ENCODE data around the gene LDHD. TPM values are rescaled to one million over a fixed set of nuclear protein-coding genes. Genes with fewer than 3 reads are reported as not detected.

Gene LDHD
- total and polyA plus RNA-seq, 2 of the 8 experiments (the other 6 are each of a cell fraction or from before 2014, with no cell fraction given): 14.9 to 18.2 TPM

DNA sequence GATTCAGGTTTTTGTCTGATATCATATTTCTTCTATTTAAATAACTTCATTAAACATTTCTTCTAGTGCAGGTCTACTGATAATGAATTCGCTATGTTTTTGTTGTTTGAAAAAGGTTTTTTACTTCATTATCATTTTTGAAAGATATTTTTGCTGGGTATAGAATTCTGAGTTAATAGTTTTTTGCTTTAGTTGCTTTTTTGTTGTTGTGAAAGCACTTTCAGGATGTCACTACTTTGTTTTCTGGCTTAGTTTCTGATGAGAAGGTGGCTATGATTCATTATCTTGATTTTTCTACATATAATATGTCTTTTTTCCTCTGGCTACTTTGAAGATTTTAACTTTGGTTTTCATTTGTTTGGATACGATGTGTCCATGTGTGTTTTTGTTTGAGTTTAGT is 35.2 kb upstream of the LDHD start:
- H4K8ac ChIP-seq (ENCODE audit: extremely low read depth, insufficient read depth, low read length): no peak overlapping the region
- no peak overlapping the region for H3K56ac ChIP-seq (replicated peaks; ENCODE audit: insufficient read length, low read depth, low read length)
- H3K27ac ChIP-seq (ENCODE audit: low read depth, low read length): no peak overlapping the region
- H3K23ac ChIP-seq (ENCODE audit: insufficient read length): no peak overlapping the region
- no peak overlapping the region for H2BK5ac ChIP-seq (ENCODE audit: low read depth, low read length)
- no peak overlapping the region for H2AFZ ChIP-seq (ENCODE audit: low read length)
- H3K4me2 ChIP-seq (ENCODE audit: insufficient read depth in 1 of 2, low read depth in 2 of 2, low read length in 2 of 2): no peak overlapping the region
- H3K23me2 ChIP-seq (ENCODE audit: low read depth, low read length): peaks cover 2% of the 10 kb centered on the region
- no peak overlapping the region for H2BK15ac ChIP-seq (ENCODE audit: low read length)
- no peak overlapping the region for H3K9ac ChIP-seq (replicated peaks in 1 of 4; ENCODE audit: extremely low read depth in 1 of 4, low read depth in 3 of 4, low read length in 3 of 4)
- peaks cover 2 to 5% of the 10 kb centered on the region in 2 experiments; a peak in 1 of 4 replicates for H3K9me3 ChIP-seq (ENCODE audit: insufficient read depth in 2 of 2, low read depth in 1 of 2, low read length in 1 of 2)
- H4K91ac ChIP-seq (replicated peaks; ENCODE audit: insufficient read length, low read length): no peak overlapping the region
- H3K27me3 ChIP-seq (replicated peaks in 1 of 4; ENCODE audit: control insufficient read depth in 3 of 4, extremely low read depth in 1 of 4, insufficient read depth in 3 of 4, low read length in 3 of 4): no peaks in the 10 kb centered on the region
- no peak overlapping the region for H3K4me3 ChIP-seq (ENCODE audit: extremely low read depth in 1 of 4, insufficient read depth in 2 of 4, low read depth in 3 of 4, low read length in 4 of 4)
- no peak overlapping the region for H4K5ac ChIP-seq (ENCODE audit: insufficient read length, low read depth, low read length)
- peaks cover 5 to 20% (median 14%) of the 10 kb centered on the region in 4 experiments for H3K36me3 ChIP-seq (ENCODE audit: control insufficient read depth in 2 of 4, insufficient read depth in 4 of 4, low read length in 3 of 4)
- H3K14ac ChIP-seq (ENCODE audit: insufficient read length): no peak overlapping the region
- ChIA-PET POLR2A (ENCODE audit: partially characterized antibody) (no interaction called here), CTCF (ENCODE audit: partially characterized antibody) (no interaction called here)
- peaks cover 6 to 61% of the 10 kb centered on the region in 2 experiments for H3K79me2 ChIP-seq (ENCODE audit: control insufficient read depth in 1 of 2, insufficient read depth in 2 of 2, low read length in 2 of 2)
- no peak for FAIRE-seq
- no peak for DNase-seq (ENCODE audit: low read depth in 1 of 2, low spot score in 2 of 2)
- H3K18ac ChIP-seq (ENCODE audit: extremely low read depth, low read length): no peak overlapping the region
- WGBS, 2 experiments (ENCODE audit: extremely low coverage in 1 of 2, insufficient coverage in 1 of 2, insufficient read length in 1 of 2, insufficient replicate concordance in 2 of 2, low coverage in 1 of 2, low lambda C conversion rate in 2 of 2, missing lambda C conversion rate in 1 of 2): 47% methylated on average over 2 of the region's 2 CpGs; no CpG with 5 or more reads in 1 of the 2 experiments
- no peak overlapping the region for H2AK5ac ChIP-seq (ENCODE audit: low read depth, low read length)
- H4K20me1 ChIP-seq (replicated peaks in 1 of 2; ENCODE audit: control insufficient read depth in 1 of 2, insufficient read depth in 2 of 2, low read length in 2 of 2): no peaks in the 10 kb centered on the region
- H2BK120ac ChIP-seq (replicated peaks; ENCODE audit: low read depth, low read length): no peak overlapping the region
- no peak overlapping the region for H3K4ac ChIP-seq (replicated peaks; ENCODE audit: insufficient read length, low read depth, low read length)
- H2BK12ac ChIP-seq (ENCODE audit: low read depth, low read length): no peak overlapping the region
- H2BK20ac ChIP-seq (ENCODE audit: low read length): no peak overlapping the region
- no peaks in the 10 kb centered on the region; a peak in 1 of 7 replicates for H3K4me1 ChIP-seq (replicated peaks in 1 of 4; ENCODE audit: control insufficient read depth in 3 of 4, insufficient read depth in 4 of 4, low read length in 3 of 4)
- peaks cover 4% of the 10 kb centered on the region; the same call in 1 of the 2 replicates for H3K79me1 ChIP-seq (ENCODE audit: low read depth, low read length)
- TF ChIP-seq GTF2F1 (IDR thresholded peaks at IDR 0.05; ENCODE audit: borderline replicate concordance, low read depth, low read length): no peak
- TF ChIP-seq GABPA (IDR thresholded peaks at IDR 0.05; ENCODE audit: borderline replicate concordance, insufficient read depth, low read length): no peak
- TF ChIP-seq JUN (IDR thresholded peaks at IDR 0.05; ENCODE audit: low read depth, low read length): no peak

Measured in H1 (cell line).